Cardiac muscle cell (in vitro differentiated cells and primary cell): ENCODE data around the gene DOCK2. TPM values are rescaled to one million over a fixed set of nuclear protein-coding genes. Genes with fewer than 3 reads are reported as not detected.

Experiments
- DNase-seq, 2 donors: peaks; one replicate each; pipeline versions ENCODE4 v3.0.0 to v3.0.0-alpha.2; 2010 to 2017; ENCODE audit warnings: low read depth in 1 of 2, low spot score in 1 of 2
- H3K27ac ChIP-seq: fragments of 200-600 bp; sonication (generic); 2 replicates; pipeline ENCODE4 v1.5.1; 2016
- H3K27me3 ChIP-seq: fragments of 200-600 bp; sonication (generic); 2 replicates; pipeline ENCODE4 v1.6.0; 2016; ENCODE audit warnings: control low read depth
- H3K36me3 ChIP-seq: fragments of 200-600 bp; sonication (generic); 2 replicates; pipeline ENCODE4 v1.5.1; 2016; ENCODE audit warnings: control low read depth
- H3K4me1 ChIP-seq: fragments of 200-600 bp; sonication (generic); 2 replicates; pipeline ENCODE4 v1.8.1; 2017; ENCODE audit warnings: low read depth, mild to moderate bottlenecking, mixed run types
- H3K4me3 ChIP-seq: fragments of 200-600 bp; sonication (generic); 2 replicates; pipeline ENCODE4 v1.5.1; 2016; ENCODE audit warnings: mild to moderate bottlenecking
- H3K9me3 ChIP-seq: fragments of 200-600 bp; sonication (generic); 2 replicates; pipeline ENCODE4 v1.5.1; 2017; ENCODE audit warnings: low read depth, mild to moderate bottlenecking, control low read depth
- CTCF ChIP-seq: IDR thresholded peaks from 2 replicates; pipeline ENCODE4 v1.5.1; 2012; ENCODE audit warnings: low read depth, mild to moderate bottlenecking, low read length
- polyA plus RNA-seq: library from polyadenylated mRNA; unstranded; fragments of >200 nt; fragmentation: Nextera tagmentation; extraction: Ambion mirVana; gene quantifications from 2 replicates; pipeline ENCODE4 v1.2.1, GENCODE V29; 2016
- total RNA-seq: library from RNA; depleted of rRNA; stranded (reverse); fragments of >200 nt; gene quantifications from 2 replicates; pipeline ENCODE4 v1.2.3, GENCODE V29; 2016

DOCK2 gene
- total and polyA plus RNA-seq, 2 experiments from 2014 or later, result 3.3 to 6.5 TPM

- Histone ChIP-seq H3K27me3 (no peaks in the 10 kb centered on the region), H3K36me3 (no peaks in the 10 kb centered on the region), H3K4me3 (no peak overlapping the region), H3K9me3 (no peaks in the 10 kb centered on the region), H3K27ac (peak overlapping the region; percentile 25), H3K4me1 (peaks cover 27% of the 10 kb centered on the region)
- DNase-seq, result peak in 1 of 2 donors; percentile 48
- TF ChIP-seq CTCF, result no peak
Measured at GRCh38 chr5:169767938-169768337, 130.9 kb downstream of the DOCK2 start.

- Histone ChIP-seq H3K4me1 (peaks cover 27% of the 10 kb centered on the region), H3K27ac (peak overlapping the region; percentile 25), H3K4me3 (no peak overlapping the region), H3K36me3 (no peaks in the 10 kb centered on the region), H3K9me3 (no peaks in the 10 kb centered on the region), H3K27me3 (no peaks in the 10 kb centered on the region)
- no peak for TF ChIP-seq CTCF
- DNase-seq, result no peak
Measured at GRCh38 chr5:169768416-169768815, 131.3 kb downstream of the DOCK2 start.

- DNase-seq, result no peak
- peaks cover 23% of the 10 kb centered on the region for H3K4me1 ChIP-seq
- H3K9me3 ChIP-seq, result no peaks in the 10 kb centered on the region
- H3K27me3 ChIP-seq, result no peaks in the 10 kb centered on the region
- H3K36me3 ChIP-seq, result no peaks in the 10 kb centered on the region
- H3K4me3 ChIP-seq, result no peak overlapping the region
- H3K27ac ChIP-seq, result no peak overlapping the region
- no peak for TF ChIP-seq CTCF
Measured at GRCh38 chr5:169770109-169770508, 133.0 kb downstream of the DOCK2 start.

- no peak for TF ChIP-seq CTCF
- Histone ChIP-seq H3K27me3 (no peaks in the 10 kb centered on the region), H3K4me3 (no peak overlapping the region), H3K4me1 (peaks cover 23% of the 10 kb centered on the region), H3K36me3 (no peaks in the 10 kb centered on the region), H3K9me3 (no peaks in the 10 kb centered on the region), H3K27ac (no peak overlapping the region)
- no peak for DNase-seq
Measured at GRCh38 chr5:169772256-169772655, 135.2 kb downstream of the DOCK2 start.

GRCh38 chr5:169772688-169773087, 135.6 kb downstream of the DOCK2 start:
- DNase-seq, result no peak
- no peak overlapping the region for H3K27ac ChIP-seq
- no peak for TF ChIP-seq CTCF

GRCh38 chr5:169777159-169777558, 140.1 kb downstream of the DOCK2 start:
- peak in 1 of 2 donors; percentile 49 for DNase-seq
- Histone ChIP-seq H3K4me3 (no peak overlapping the region), H3K9me3 (no peaks in the 10 kb centered on the region), H3K4me1 (peaks cover 33% of the 10 kb centered on the region), H3K27me3 (no peaks in the 10 kb centered on the region), H3K36me3 (no peaks in the 10 kb centered on the region), H3K27ac (peak overlapping the region; percentile 27)
- TF ChIP-seq CTCF, result no peak

More at GRCh38 chr5:169772688-169773087, 135.6 kb downstream of the DOCK2 start:
- H3K36me3 ChIP-seq, result no peaks in the 10 kb centered on the region
- peaks cover 23% of the 10 kb centered on the region for H3K4me1 ChIP-seq
- no peak overlapping the region for H3K4me3 ChIP-seq
- no peaks in the 10 kb centered on the region for H3K27me3 ChIP-seq
- H3K9me3 ChIP-seq, result no peaks in the 10 kb centered on the region
